Sciatic nerve (tissue), 2 donors: ENCODE results near the gene ARHGAP27. TPM values are rescaled to one million over a fixed set of nuclear protein-coding genes. Genes with fewer than 3 reads are reported as not detected.

Experiments used
- ATAC-seq: fragments of 200-7000 bp; cut with Tn5 transposase; one replicate; pipeline ENCODE4 v1.9.1; 2020; ENCODE audit warnings: mild to moderate bottlenecking, moderate library complexity
- DNase-seq: peaks from one replicate; pipeline ENCODE4 v3.0.0-alpha.2; 2020; ENCODE audit warnings: low spot score
- intact Hi-C: fragments of 100-400 bp; cut with DNase I; formaldehyde crosslinking; loops from one replicate; pipeline ENCODE4 v1.14.2; 2022
- total RNA-seq: library from RNA; stranded (reverse); fragmentation: NEBNext Ultra II Directional; extraction: Animal tissue kit (Norgen Biotek cat#: 25700); gene quantifications from one replicate; pipeline ENCODE4 v1.2.1, GENCODE V29; 2021
- donor health status: DM: no; HTN: no; CAD: no.
- donor health status: DM: no; HTN: no; CAD: no.

Gene ARHGAP27
- total RNA-seq, 1 donor from 2014 or later = 30.6 TPM

- intact Hi-C loops = no loop called here
- no peak for DNase-seq
- no peak for ATAC-seq
Measured at GRCh38 chr17:45436161-45436560, 3.5 kb upstream of the ARHGAP27 start.

DNA sequence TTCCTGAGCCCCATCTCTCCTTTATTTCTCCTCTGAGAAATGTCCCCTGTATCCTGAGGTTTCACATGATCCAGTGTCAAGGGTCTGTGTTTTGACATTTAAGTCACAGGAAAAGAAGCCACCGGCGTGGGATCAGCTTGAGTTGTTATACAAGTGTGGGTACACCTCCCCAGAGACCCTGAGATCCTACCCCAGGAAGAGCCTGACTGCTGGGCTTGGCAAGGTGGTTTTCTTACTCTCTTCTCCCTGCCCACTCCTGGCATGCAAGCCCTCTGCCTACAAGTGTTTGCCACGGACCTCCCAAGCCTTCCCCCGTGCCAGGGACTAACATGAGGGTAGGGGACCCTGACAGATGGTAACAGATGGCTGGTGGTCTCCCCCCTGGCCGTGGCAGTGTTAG, 2.8 kb upstream of the ARHGAP27 start:
- intact Hi-C loops = no loop called here
- ATAC-seq (no peak), DNase-seq (no peak)

GRCh38 chr17:45433159-45433535, 477 bp upstream of the ARHGAP27 start:
- intact Hi-C loops = no loop called here
- DNase-seq (no peak), ATAC-seq (no peak)

- intact Hi-C loops = no loop called here
- ATAC-seq (peak; percentile 26), DNase-seq (no peak)
Measured at GRCh38 chr17:45431531-45432404, 902 bp downstream of the ARHGAP27 start.

GRCh38 chr17:45430738-45431530, 1.7 kb downstream of the ARHGAP27 start:
- intact Hi-C loops = no loop called here
- no peak for ATAC-seq

GRCh38 chr17:45430006-45430737, 2.5 kb downstream of the ARHGAP27 start:
- ATAC-seq (no peak), DNase-seq (no peak)
- intact Hi-C loops = no loop called here

More at GRCh38 chr17:45430738-45431530, 1.7 kb downstream of the ARHGAP27 start:
- DNase-seq = no peak

GRCh38 chr17:45429339-45430005, 3.2 kb downstream of the ARHGAP27 start:
- DNase-seq (no peak), ATAC-seq (no peak)
- intact Hi-C loops = no loop called here

DNA sequence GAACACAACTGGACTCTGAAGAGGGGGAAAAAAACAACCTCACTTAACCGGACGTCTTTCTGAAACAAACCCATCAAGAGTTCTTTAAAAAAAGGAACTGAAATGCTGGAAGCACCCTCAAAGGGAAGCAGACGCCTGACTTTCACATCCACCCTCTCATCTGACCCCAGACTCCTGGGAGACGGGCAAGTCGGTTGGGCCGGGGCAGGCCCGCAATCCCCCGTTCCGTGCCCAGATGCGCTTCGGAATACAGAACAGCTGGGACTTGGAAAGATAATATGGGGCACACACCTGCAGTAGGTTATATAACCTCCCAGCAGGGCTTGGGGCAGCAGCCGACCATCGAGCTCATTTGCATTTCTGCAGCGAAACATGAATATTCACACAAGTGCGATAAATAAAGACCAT, 3.7 kb downstream of the ARHGAP27 start:
- no peak for DNase-seq
- no peak for ATAC-seq
- intact Hi-C loops = no loop called here

GRCh38 chr17:45428050-45428617, 4.5 kb downstream of the ARHGAP27 start:
- ATAC-seq (peak; percentile 81), DNase-seq (peak; percentile 78)
- intact Hi-C loops = no loop called here

DNA sequence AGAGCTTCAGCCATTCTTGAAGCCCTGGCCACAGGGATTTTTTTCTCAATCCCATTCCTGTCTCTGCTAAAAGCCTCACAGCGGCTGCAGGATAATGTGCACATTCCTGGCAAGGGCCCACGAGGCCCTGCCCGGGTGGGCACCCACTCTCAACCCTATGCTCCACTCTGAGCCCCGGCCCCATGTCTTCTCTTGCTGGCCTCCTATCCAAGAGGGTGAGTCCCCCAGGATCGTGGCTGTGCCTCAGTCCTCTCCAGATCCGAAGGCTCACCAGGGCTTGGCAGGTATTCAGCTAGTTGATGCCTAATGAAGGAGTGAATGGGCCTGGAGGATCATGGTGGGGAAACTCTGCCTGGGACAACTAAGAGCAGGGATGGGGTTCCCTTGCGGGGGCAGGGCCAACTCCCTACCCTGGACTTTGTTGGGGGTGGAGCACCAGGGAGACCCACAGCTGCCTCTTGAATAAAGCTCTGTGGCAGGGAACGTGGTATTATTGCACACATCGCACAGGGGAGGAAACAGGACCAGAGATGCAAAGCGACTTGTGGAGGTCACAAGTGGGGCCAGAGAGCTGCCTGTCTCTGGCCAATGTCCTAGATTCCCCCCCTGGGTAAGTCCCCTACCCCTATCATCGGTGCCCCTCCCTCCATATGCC, 5.4 kb downstream of the ARHGAP27 start:
- no peak for ATAC-seq
- intact Hi-C loops = no loop called here
- no peak for DNase-seq

DNA sequence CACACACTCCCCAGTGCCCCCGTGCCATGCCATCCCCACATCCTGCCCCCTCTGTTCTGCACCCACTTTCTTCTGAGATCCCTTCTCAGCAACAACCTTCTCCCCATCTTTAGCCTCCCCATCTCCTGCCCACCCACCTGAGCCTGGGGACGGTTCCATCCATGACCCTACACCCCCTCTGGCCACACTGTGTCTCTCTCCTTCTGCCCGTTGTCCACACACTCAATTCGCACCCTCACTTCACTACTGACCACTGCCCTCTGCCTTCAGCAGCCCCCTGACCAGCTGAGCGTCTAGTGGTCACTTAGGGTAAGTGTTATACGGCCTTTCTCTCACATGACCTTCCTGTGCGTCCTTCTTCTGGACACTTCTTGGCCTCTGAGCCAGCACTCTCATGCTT, 6.1 kb downstream of the ARHGAP27 start:
- intact Hi-C loops = no loop called here
- no peak for DNase-seq
- no peak for ATAC-seq

GRCh38 chr17:45425984-45426413, 6.7 kb downstream of the ARHGAP27 start:
- no peak for DNase-seq
- intact Hi-C loops = no loop called here
- no peak for ATAC-seq

DNA sequence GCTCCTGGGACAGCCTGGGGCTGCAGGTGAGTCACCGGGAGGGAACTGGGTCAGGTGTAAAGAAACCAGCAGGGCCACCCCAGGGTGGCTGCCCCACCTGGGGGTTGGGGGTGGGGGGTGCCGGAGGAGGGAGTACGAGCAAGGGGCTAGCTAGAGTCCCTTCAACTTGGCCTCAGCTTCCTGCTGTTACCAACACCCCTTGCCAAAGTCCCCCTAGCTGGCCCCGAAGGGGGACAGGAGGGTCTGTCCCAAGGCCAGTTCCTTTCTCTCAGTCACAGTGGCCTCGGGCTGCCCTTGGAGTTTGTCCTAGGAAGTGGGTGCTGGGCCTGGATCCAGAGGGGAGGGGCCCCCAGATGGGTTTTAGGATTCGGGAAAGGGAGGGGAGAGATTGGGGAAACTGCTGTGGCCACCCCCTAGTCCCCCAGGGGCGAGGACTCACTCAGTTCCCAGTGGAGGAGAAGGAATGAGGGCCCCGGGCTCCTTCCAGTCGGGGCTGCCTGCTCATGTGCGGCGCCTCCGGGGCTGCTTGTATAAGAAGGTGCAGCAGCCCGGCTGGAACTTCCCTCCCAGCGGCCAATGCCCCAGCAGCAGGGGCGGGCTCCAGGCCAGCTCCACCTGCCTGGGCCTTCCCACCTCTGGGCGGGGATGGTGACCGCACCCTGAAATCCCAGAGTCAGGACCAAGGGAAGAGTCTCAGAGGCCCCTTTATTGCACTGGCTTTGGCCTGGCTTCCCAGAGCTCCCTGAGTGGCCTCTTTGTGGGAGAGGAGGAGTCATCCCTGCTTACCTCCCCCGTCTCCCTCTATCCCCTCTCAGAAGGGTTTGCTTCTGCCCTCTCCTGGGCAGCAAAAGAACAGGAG, 7.3 kb downstream of the ARHGAP27 start:
- intact Hi-C loops = no loop called here
- DNase-seq (no peak), ATAC-seq (peak; percentile 21)

DNA sequence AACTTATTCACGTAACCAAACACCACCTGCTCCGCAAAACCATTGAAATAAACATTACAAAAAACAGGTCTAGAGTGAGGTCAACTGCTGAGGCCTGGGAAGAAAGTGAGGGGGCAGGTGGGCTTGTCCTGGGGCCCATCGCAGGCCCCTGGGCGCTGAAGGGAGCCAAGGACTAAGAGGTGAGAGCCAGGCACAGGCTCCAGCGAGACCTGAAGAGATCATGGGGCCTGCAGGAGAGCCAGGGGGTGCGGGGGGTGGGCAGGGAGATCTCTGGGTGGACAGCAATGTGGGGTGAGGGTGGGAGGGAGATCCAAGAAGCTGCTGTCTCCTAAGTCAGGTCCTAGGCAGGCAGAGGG, 7.9 kb downstream of the ARHGAP27 start:
- ATAC-seq (no peak), DNase-seq (no peak)
- intact Hi-C loops = no loop called here

GRCh38 chr17:45423975-45424335, 8.7 kb downstream of the ARHGAP27 start:
- ATAC-seq = no peak
- intact Hi-C loops = no loop called here
- DNase-seq = no peak

DNA sequence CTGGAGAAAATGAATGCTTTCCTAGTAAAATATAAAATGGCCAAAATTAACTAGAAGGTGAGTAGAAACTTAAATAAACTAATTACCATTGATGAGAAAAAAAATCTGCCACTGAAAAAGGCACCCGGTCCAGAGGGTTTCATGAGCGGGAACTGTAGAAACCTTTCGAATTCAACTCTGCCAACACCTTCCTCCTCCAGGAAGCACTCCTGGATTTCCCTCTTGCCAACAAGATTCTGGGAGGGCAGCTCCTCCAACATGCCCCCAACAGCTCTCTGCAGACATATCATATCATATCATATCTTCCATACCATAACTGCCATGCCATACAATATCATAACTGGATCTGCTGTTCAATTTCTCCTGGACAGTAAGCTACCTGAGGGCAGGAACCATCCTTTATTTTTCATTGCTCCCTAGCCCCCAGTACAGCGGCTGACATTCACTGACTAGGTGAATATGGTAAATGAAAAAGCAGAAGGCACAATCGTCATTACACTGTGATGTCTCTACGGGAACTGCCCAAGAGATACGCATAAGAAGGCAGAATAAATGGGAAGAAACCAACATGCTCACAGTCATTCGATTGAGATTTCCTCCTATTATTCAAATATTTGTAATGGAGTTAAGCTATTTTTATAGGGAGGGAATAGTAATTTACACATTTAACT, 9.2 kb downstream of the ARHGAP27 start:
- ATAC-seq = no peak
- intact Hi-C loops = no loop called here
- no peak for DNase-seq
